Right atrium auricular region (tissue), 2 donors: Measurements from ENCODE around the gene PFDN6. TPM values are rescaled to one million over a fixed set of nuclear protein-coding genes. Genes with fewer than 3 reads are reported as not detected.
"Not testable (repeated sequence)": the region's sequence is repeated elsewhere in the genome, so short reads cannot be mapped to it uniquely, and the experiment has no call there.

Experiments used
- DNase-seq: peaks from one replicate; pipeline ENCODE4 v3.0.0-alpha.2; 2019; ENCODE audit warnings: low spot score
- H3K27ac ChIP-seq, 2 donors: fragments of 200-600 bp; sonication (generic); 1 replicate in 1 of 2; 2 replicates in 1 of 2; pipeline ENCODE4 v1.5.1; 2016 to 2019
- H3K27me3 ChIP-seq, 2 donors: fragments of 200-600 bp; sonication (generic); one replicate each; pipeline versions ENCODE4 v1.5.1 to v1.6.0; 2017 to 2019
- H3K36me3 ChIP-seq: fragments of 200-600 bp; sonication (generic); one replicate; pipeline ENCODE4 v1.5.1; 2016
- H3K4me1 ChIP-seq, 2 donors: fragments of 200-600 bp; sonication (generic); one replicate each; pipeline versions ENCODE4 v1.5.1 to v1.6.0; 2017 to 2019
- H3K4me3 ChIP-seq, 2 donors: fragments of 200-600 bp; sonication (generic); 1 replicate in 1 of 2; 2 replicates in 1 of 2; pipeline ENCODE4 v1.5.1; 2017 to 2019; ENCODE audit warnings: mild to moderate bottlenecking in 1 of 2, moderate library complexity in 1 of 2
- H3K9me3 ChIP-seq, 2 donors: fragments of 200-600 bp; sonication (generic); one replicate each; pipeline ENCODE4 v1.5.1; 2019
- CTCF ChIP-seq, 2 donors: fragments of 200-600 bp; sonication (generic); IDR thresholded peaks; one replicate each; pipeline ENCODE4 v1.5.1; 2019; ENCODE audit warnings: antibody characterized with exemption in 2 of 2
- total RNA-seq, 2 donors: library from RNA; depleted of rRNA; stranded (reverse); fragments of >200 nt; gene quantifications; one replicate each; pipeline ENCODE4 v1.1.0, GENCODE V29; 2016

PFDN6 gene
- total RNA-seq, 2 donors from 2014 or later, result 23.4 to 29.5 TPM

- Histone ChIP-seq H3K36me3 (peaks cover 50% of the 10 kb centered on the region), H3K4me3 (peak overlapping the region; percentile 66 to 74), H3K9me3 (no peaks in the 10 kb centered on the region), H3K4me1 (peaks cover 0 to 50% of the 10 kb centered on the region in 2 donors), H3K27ac (peak overlapping the region; percentile 86 to 87), H3K27me3 (no peaks in the 10 kb centered on the region)
- DNase-seq, result no peak
- no peak for TF ChIP-seq CTCF (IDR thresholded peaks at IDR 0.05)
These were observed 16.9 kb upstream of the PFDN6 start for GRCh38 chr6:33272275-33273128.

GRCh38 chr6:33273129-33273923 is 16.1 kb upstream of the PFDN6 start:
- no peaks in the 10 kb centered on the region for H3K9me3 ChIP-seq
- H3K36me3 ChIP-seq, result peaks cover 42% of the 10 kb centered on the region
- H3K4me3 ChIP-seq, result peak overlapping the region in 1 of 2 donors; percentile 66
- DNase-seq, result no peak
- TF ChIP-seq CTCF (IDR thresholded peaks at IDR 0.05), result no peak
- H3K4me1 ChIP-seq, result peaks cover 0 to 58% of the 10 kb centered on the region in 2 donors
- no peaks in the 10 kb centered on the region for H3K27me3 ChIP-seq
- H3K27ac ChIP-seq, result no peak overlapping the region

GRCh38 chr6:33273924-33274902 is 15.2 kb upstream of the PFDN6 start:
- Histone ChIP-seq H3K4me1 (peaks cover 0 to 65% of the 10 kb centered on the region in 2 donors), H3K27me3 (no peaks in the 10 kb centered on the region), H3K9me3 (no peaks in the 10 kb centered on the region), H3K27ac (no peak overlapping the region), H3K36me3 (peaks cover 36% of the 10 kb centered on the region), H3K4me3 (no peak overlapping the region)
- no peak for TF ChIP-seq CTCF (IDR thresholded peaks at IDR 0.05)
- DNase-seq, result no peak

GRCh38 chr6:33275795-33276580 is 13.4 kb upstream of the PFDN6 start:
- H3K27me3 ChIP-seq, DNase-seq, H3K9me3 ChIP-seq: not testable (repeated sequence)
- Histone ChIP-seq H3K4me3 (peak overlapping the region in 1 of 2 donors; percentile 69), H3K4me1 (peaks cover 0 to 57% of the 10 kb centered on the region in 2 donors), H3K27ac (peak overlapping the region; percentile 88 to 92), H3K36me3 (peaks cover 44% of the 10 kb centered on the region)

GRCh38 chr6:33276581-33276863 is 12.9 kb upstream of the PFDN6 start:
- DNase-seq, result no peak
- Histone ChIP-seq H3K27ac (peak overlapping the region; percentile 88 to 92), H3K27me3 (no peaks in the 10 kb centered on the region), H3K9me3 (no peaks in the 10 kb centered on the region), H3K36me3 (peaks cover 44% of the 10 kb centered on the region), H3K4me3 (peak overlapping the region; percentile 69 to 75), H3K4me1 (peaks cover 0 to 55% of the 10 kb centered on the region in 2 donors)
- TF ChIP-seq CTCF (IDR thresholded peaks at IDR 0.05), result no peak
